HepG2 (cell line): ENCODE measurements around the gene ELMOD1. TPM values are rescaled to one million over a fixed set of nuclear protein-coding genes. Genes with fewer than 3 reads are reported as not detected.

Experiments
- ATAC-seq: fragments of 200-7000 bp; cut with Tn5 transposase; 3 replicates; pipeline ENCODE4 v1.9.1; 2020; ENCODE audit warnings: mild to moderate bottlenecking, moderate library complexity
- BruUV-seq: library from RNA; stranded (reverse); fragments of 400-500 nt; replicated peaks from 2 replicates; lab custom pipeline; 2021; lab: Mats Ljungman, UMichigan
- CTCF ChIA-PET: fragments of 300-600 bp; formaldehyde crosslinking; extraction: SDS; loops from one replicate; lab custom pipeline; 2021; ENCODE audit warnings: low total read pairs, inconsistent platforms, low intra/inter-chr PET ratio; lab: Yijun Ruan, JAX
- POLR2A ChIA-PET: fragments of 350-600 bp; sonication (Branson Sonifier 250); formaldehyde crosslinking; loops from one replicate; lab custom pipeline; 2020; ENCODE audit warnings: antibody characterized with exemption, inconsistent platforms; lab: Yijun Ruan, JAX
- DNase-seq: peaks from one replicate; pipeline ENCODE4 v3.0.0-alpha.2; 2015; ENCODE audit warnings: low spot score
- FAIRE-seq: peaks from 3 replicates; lab custom pipeline; 2011; peaks lifted over from hg19 to GRCh38; lab: Jason Lieb, UNC
- H2AFZ ChIP-seq: one replicate; pipeline ENCODE4 v1.6.1; 2011; ENCODE audit warnings: low read length, inconsistent platforms
- H3K27ac ChIP-seq: fragments of 300-600 bp; 3 replicates; pipeline ENCODE4 v1.8.0; 2011; ENCODE audit warnings: mixed run types, mild to moderate bottlenecking, mixed read lengths, low read length, inconsistent platforms; ENCODE audit not compliant: insufficient read depth; ENCODE audit errors: extremely low read length
- H3K27me3 ChIP-seq, 2 experiments: fragments of 200-600 bp in 1 of 2; 2 replicates in 1 of 2; 3 replicates in 1 of 2; pipeline versions ENCODE4 v1.6.0 to v1.8.0; 2011; ENCODE audit warnings: low read length in 2 of 2, mild to moderate bottlenecking in 2 of 2, moderate library complexity in 2 of 2, inconsistent platforms in 1 of 2; ENCODE audit not compliant: insufficient read depth in 2 of 2, control insufficient read depth in 1 of 2
- H3K36me3 ChIP-seq, 2 experiments: fragments of 200-600 bp in 1 of 2; replicated peaks in 1 of 2; 2 replicates in 1 of 2; 3 replicates in 1 of 2; pipeline versions ENCODE4 v1.5.1 to v1.8.0; 2011; ENCODE audit warnings: low read length in 2 of 2, inconsistent platforms in 1 of 2; ENCODE audit not compliant: insufficient read depth in 2 of 2, control insufficient read depth in 1 of 2
- H3K4me1 ChIP-seq: 2 replicates; pipeline ENCODE4 v1.5.1; 2012; ENCODE audit warnings: low read length, inconsistent platforms; ENCODE audit not compliant: insufficient read depth
- H3K4me2 ChIP-seq: 2 replicates; pipeline ENCODE4 v1.6.0; 2011; ENCODE audit warnings: low read depth, low read length, inconsistent platforms
- H3K4me3 ChIP-seq, 3 experiments: fragments of 200-600 bp in 1 of 3; sonication (generic), shearing (Covaris generic) in 1 of 3; replicated peaks in 1 of 3; 2 replicates each; pipeline ENCODE4 v1.5.1; 2011 to 2016; ENCODE audit warnings: low read length in 3 of 3, inconsistent platforms in 2 of 3, low read depth in 2 of 3, mild to moderate bottlenecking in 2 of 3, control low read depth in 1 of 3, mixed read lengths in 1 of 3; ENCODE audit not compliant: insufficient read depth in 1 of 3
- H3K79me2 ChIP-seq: one replicate; pipeline ENCODE4 v1.6.1; 2011; ENCODE audit warnings: low read length, inconsistent platforms; ENCODE audit not compliant: insufficient read depth
- H3K9ac ChIP-seq: 2 replicates; pipeline ENCODE4 v1.6.0; 2011; ENCODE audit warnings: mild to moderate bottlenecking, low read depth, low read length, inconsistent platforms; ENCODE audit not compliant: insufficient read depth
- H3K9me3 ChIP-seq: 2 replicates; pipeline ENCODE4 v1.5.1; 2012; ENCODE audit warnings: mild to moderate bottlenecking, low read length
- H4K20me1 ChIP-seq: 2 replicates; pipeline ENCODE4 v1.6.0; 2011; ENCODE audit warnings: inconsistent platforms, mild to moderate bottlenecking, low read length, moderate library complexity; ENCODE audit not compliant: insufficient read depth
- ARHGAP35 ChIP-seq: sonication (generic); formaldehyde crosslinking; IDR thresholded peaks from 2 replicates; pipeline ENCODE4 v1.9.0; 2022; ENCODE audit warnings: mild to moderate bottlenecking, inconsistent platforms, moderate library complexity, missing genetic modification reagents, borderline replicate concordance
- HNRNPL ChIP-seq: fragments of 200-400 bp; formaldehyde crosslinking; IDR thresholded peaks from 2 replicates; pipeline ENCODE4 v1.6.1; 2017; ENCODE audit warnings: mild to moderate bottlenecking, low read depth, low read length
- JUNB ChIP-seq: sonication (generic); formaldehyde crosslinking; IDR thresholded peaks from 2 replicates; pipeline ENCODE4 v1.8.0; 2022; ENCODE audit warnings: missing genetic modification reagents, mild to moderate bottlenecking, borderline replicate concordance
- KDM6A ChIP-seq: IDR thresholded peaks from 2 replicates; pipeline ENCODE4 v1.6.1; 2016; ENCODE audit warnings: low read depth
- RBFOX2 ChIP-seq: fragments of 200-400 bp; formaldehyde crosslinking; IDR thresholded peaks from 2 replicates; pipeline ENCODE4 v1.6.1; 2017; ENCODE audit warnings: low read depth, mild to moderate bottlenecking, low read length
- SMARCC2 ChIP-seq: fragments of 450-650 bp; IDR thresholded peaks from 2 replicates; pipeline ENCODE4 v1.6.1; 2017; ENCODE audit warnings: antibody characterized with exemption, mild to moderate bottlenecking
- SOX6 ChIP-seq, 2 experiments: fragments of 450-650 bp in 1 of 2; sonication (generic) in 1 of 2; formaldehyde crosslinking in 1 of 2; IDR thresholded peaks; 2 replicates each; pipeline versions ENCODE4 v1.4.0 to v1.6.1; 2017 to 2020; ENCODE audit warnings: antibody characterized with exemption in 1 of 2, mild to moderate bottlenecking in 1 of 2, missing genetic modification reagents in 1 of 2
- ZBTB10 ChIP-seq: sonication (generic); formaldehyde crosslinking; IDR thresholded peaks from 2 replicates; pipeline ENCODE4 v1.4.0; 2020; ENCODE audit warnings: missing genetic modification reagents, borderline replicate concordance
- ZFP90 ChIP-seq: sonication (generic); formaldehyde crosslinking; IDR thresholded peaks from 2 replicates; pipeline ENCODE4 v1.8.0; 2022; ENCODE audit warnings: missing genetic modification reagents, mild to moderate bottlenecking, inconsistent platforms, borderline replicate concordance
- ZNF121 ChIP-seq: sonication (generic); formaldehyde crosslinking; IDR thresholded peaks from 2 replicates; pipeline ENCODE4 v1.5.0; 2020; ENCODE audit warnings: mild to moderate bottlenecking, missing genetic modification reagents
- ZNF20 ChIP-seq: sonication (generic); formaldehyde crosslinking; IDR thresholded peaks from 2 replicates; pipeline ENCODE4 v1.4.0; 2020; ENCODE audit warnings: mild to moderate bottlenecking, moderate library complexity, missing genetic modification reagents
- ZNF570 ChIP-seq: sonication (generic); formaldehyde crosslinking; IDR thresholded peaks from 2 replicates; pipeline ENCODE4 v1.4.0; 2020; ENCODE audit warnings: mild to moderate bottlenecking, missing genetic modification reagents, borderline replicate concordance
- ZNF841 ChIP-seq: sonication (generic); formaldehyde crosslinking; IDR thresholded peaks from 2 replicates; pipeline ENCODE4 v1.8.1; 2023; ENCODE audit warnings: missing genetic modification reagents, borderline replicate concordance
- WGBS: methylation state at CpG from one replicate; pipeline ENCODE4 v1.1.6; 2017; ENCODE audit warnings: low lambda C conversion rate; 5-methylcytosine and 5-hydroxymethylcytosine counted together
- in situ Hi-C: cut with HindIII; loops from 2 replicates; pipeline ENCODE4 v1.10.0; 2017; ENCODE audit warnings: low pct_unique_long_range_greater_than_20kb; ENCODE audit not compliant: extremely low pct_ligation_motif_present
- intact Hi-C: fragments of 100-400 bp; cut with micrococcal nuclease; formaldehyde crosslinking; loops from one replicate; pipeline ENCODE4 v1.10.0; 2022; ENCODE audit not compliant: unreplicated experiment
- polyA plus RNA-seq, 8 experiments: library from polyadenylated mRNA; depleted of rRNA in 3 of 8; stranded (reverse) in 7 of 8; unstranded in 1 of 8; fragments of >200 nt; fragmentation: Illumina TruSeq in 4 of 8; extraction: Trizol in 4 of 8; gene quantifications; 2 replicates each; pipeline versions ENCODE4 v1.2.1 to v1.2.3, GENCODE V29; 2011 to 2016; ENCODE audit warnings: low read depth in 4 of 8, missing spikeins in 1 of 8, mixed read lengths in 1 of 8; ENCODE audit not compliant: insufficient read depth in 1 of 8
- total RNA-seq, 5 experiments: library from RNA; depleted of rRNA; stranded (reverse); fragments of >200 nt; fragmentation: Illumina TruSeq; extraction: Trizol; gene quantifications; 2 replicates each; pipeline ENCODE4 v1.2.3, GENCODE V29; 2016; ENCODE audit warnings: low read depth in 1 of 5

The ELMOD1 gene
- total and polyA plus RNA-seq, 2 of the 13 experiments (the other 11 are each of a cell fraction or from before 2014, with no cell fraction given): not detected

GRCh38 chr11:107682572-107682971, 91.6 kb downstream of the ELMOD1 start:
- Histone ChIP-seq H3K4me2 (no peak overlapping the region), H3K27me3 (peaks cover 0 to 4% of the 10 kb centered on the region in 2 experiments; a peak in 1 of 5 replicates), H3K27ac (no peak overlapping the region), H3K36me3 (no peaks in the 10 kb centered on the region), H3K4me1 (no peaks in the 10 kb centered on the region), H3K9me3 (no peaks in the 10 kb centered on the region), H3K9ac (no peak overlapping the region), H3K79me2 (no peaks in the 10 kb centered on the region), H4K20me1 (no peaks in the 10 kb centered on the region), H2AFZ (no peak overlapping the region), H3K4me3 (no peak overlapping the region)
- 8% methylated on average over 5 of the region's 5 CpGs for WGBS
- ChIA-PET POLR2A (no interaction called here), CTCF (no interaction called here)
- TF ChIP-seq ARHGAP35 (CRISPR knock-in tag): no peak
- TF ChIP-seq KDM6A: no peak
- no peak for TF ChIP-seq HNRNPL
- TF ChIP-seq ZNF841 (CRISPR knock-in tag): no peak
- TF ChIP-seq ZNF121 (CRISPR knock-in tag): no peak
- no peak for TF ChIP-seq ZNF570 (CRISPR knock-in tag)
- TF ChIP-seq SMARCC2: no peak
- TF ChIP-seq RBFOX2: no peak
- FAIRE-seq: no peak
- no peak for DNase-seq
- ATAC-seq: no peak
- intact Hi-C loops: no loop called here
- no TSS peak for BruUV-seq
- in situ Hi-C loops: no loop called here

- ATAC-seq (no peak), DNase-seq (no peak), FAIRE-seq (no peak)
- no peaks in the 10 kb centered on the region for H3K79me2 ChIP-seq
- no peak overlapping the region for H2AFZ ChIP-seq
- CTCF ChIA-PET: no interaction called here
- H3K36me3 ChIP-seq: no peaks in the 10 kb centered on the region
- no peak overlapping the region for H3K9ac ChIP-seq
- no peaks in the 10 kb centered on the region for H4K20me1 ChIP-seq
- in situ Hi-C loops: no loop called here
- H3K4me1 ChIP-seq: no peaks in the 10 kb centered on the region
- WGBS: 2% methylated on average over 2 of the region's 2 CpGs
- POLR2A ChIA-PET: no interaction called here
- no peak for TF ChIP-seq SOX6 (IDR thresholded peaks at IDR 0.05)
- no peak for TF ChIP-seq SOX6 (CRISPR knock-in tag; IDR thresholded peaks at IDR 0.05)
- TF ChIP-seq ZBTB10: no peak
- TF ChIP-seq ZNF20 (CRISPR knock-in tag): no peak
- TF ChIP-seq ZFP90: no peak
- no peak for TF ChIP-seq JUNB (CRISPR knock-in tag)
- BruUV-seq: no TSS peak
- H3K9me3 ChIP-seq: no peaks in the 10 kb centered on the region
- intact Hi-C loops: no loop called here
- no peak overlapping the region for H3K4me2 ChIP-seq
- H3K27me3 ChIP-seq: peaks cover 0 to 4% of the 10 kb centered on the region in 2 experiments; a peak in 1 of 5 replicates
- H3K27ac ChIP-seq: no peak overlapping the region
- H3K4me3 ChIP-seq: no peak overlapping the region
These were observed 92.1 kb downstream of the ELMOD1 start for GRCh38 chr11:107683061-107683460.
